Keratinocyte (primary cell): ENCODE data around the gene C3orf70. TPM values are rescaled to one million over a fixed set of nuclear protein-coding genes. Genes with fewer than 3 reads are reported as not detected.

Source experiments
- DNase-seq: peaks from one replicate; pipeline ENCODE4 v3.0.0-alpha.2; 2011; ENCODE audit warnings: low read depth, missing footprints, low spot score
- FAIRE-seq: peaks from 2 replicates; lab custom pipeline; 2011; peaks lifted over from hg19 to GRCh38; lab: Jason Lieb, UNC
- H2AFZ ChIP-seq: 2 replicates; pipeline ENCODE4 v1.6.0; 2012; ENCODE audit warnings: low read length, control low read depth, inconsistent platforms; ENCODE audit not compliant: control insufficient read depth
- H3K27ac ChIP-seq: 2 replicates; pipeline ENCODE4 v1.5.1; 2011; ENCODE audit warnings: low read length; ENCODE audit not compliant: control insufficient read depth, insufficient read depth
- H3K27me3 ChIP-seq: 3 replicates; pipeline ENCODE4 v1.6.0; 2011; ENCODE audit warnings: low read length; ENCODE audit not compliant: control insufficient read depth, insufficient read depth; ENCODE audit errors: extremely low read depth
- H3K36me3 ChIP-seq, 2 experiments: 2 replicates in 1 of 2; 3 replicates in 1 of 2; pipeline ENCODE4 v1.5.1; 2011; ENCODE audit warnings: low read length in 2 of 2, mild to moderate bottlenecking in 1 of 2; ENCODE audit not compliant: control insufficient read depth in 2 of 2, insufficient read depth in 2 of 2; ENCODE audit errors: extremely low read depth in 1 of 2
- H3K4me1 ChIP-seq: 3 replicates; pipeline ENCODE4 v1.5.1; 2011; ENCODE audit warnings: low read length; ENCODE audit not compliant: control insufficient read depth, insufficient read depth; ENCODE audit errors: extremely low read depth
- H3K4me2 ChIP-seq: 3 replicates; pipeline ENCODE4 v1.6.0; 2011; ENCODE audit warnings: low read depth, low read length; ENCODE audit not compliant: control insufficient read depth, insufficient read depth; ENCODE audit errors: extremely low read depth
- H3K4me3 ChIP-seq, 3 experiments: fragments of 200-600 bp in 1 of 3; sonication (generic) in 1 of 3; 2 replicates in 2 of 3; 3 replicates in 1 of 3; pipeline ENCODE4 v1.5.1; 2011 to 2016; ENCODE audit warnings: low read length in 3 of 3, mild to moderate bottlenecking in 3 of 3, control low read depth in 2 of 3, inconsistent platforms in 1 of 3, low read depth in 1 of 3, mixed read lengths in 1 of 3, mixed run types in 1 of 3, moderate library complexity in 1 of 3; ENCODE audit not compliant: control insufficient read depth in 2 of 3, insufficient read depth in 2 of 3; ENCODE audit errors: extremely low read depth in 1 of 3
- H3K79me2 ChIP-seq: 2 replicates; pipeline ENCODE4 v1.6.0; 2012; ENCODE audit warnings: low read length; ENCODE audit not compliant: control insufficient read depth, insufficient read depth
- H3K9ac ChIP-seq: 3 replicates; pipeline ENCODE4 v1.6.0; 2011; ENCODE audit warnings: low read length; ENCODE audit not compliant: control insufficient read depth, insufficient read depth; ENCODE audit errors: extremely low read depth
- H3K9me1 ChIP-seq: 3 replicates; pipeline ENCODE4 v1.6.0; 2011; ENCODE audit warnings: low read length; ENCODE audit not compliant: control insufficient read depth, insufficient read depth; ENCODE audit errors: extremely low read depth
- H3K9me3 ChIP-seq: 2 replicates; pipeline ENCODE4 v1.5.1; 2012; ENCODE audit warnings: low read depth, low read length; ENCODE audit not compliant: control insufficient read depth
- H4K20me1 ChIP-seq: 3 replicates; pipeline ENCODE4 v1.6.0; 2011; ENCODE audit warnings: low read length; ENCODE audit not compliant: control insufficient read depth, insufficient read depth; ENCODE audit errors: extremely low read depth
- CTCF ChIP-seq, 3 experiments: IDR thresholded peaks in 1 of 3; conservative IDR thresholded peaks in 1 of 3; optimal IDR thresholded peaks in 1 of 3; 2 replicates in 2 of 3; 3 replicates in 1 of 3; pipeline versions ENCODE3 to v1.5.1; 2011; ENCODE audit warnings: low read length in 3 of 3, mild to moderate bottlenecking in 3 of 3, moderate library complexity in 2 of 3, control low read depth in 1 of 3, inconsistent platforms in 1 of 3; ENCODE audit not compliant: insufficient read depth in 2 of 3; ENCODE audit errors: extremely low read depth in 1 of 3
- EZH2 ChIP-seq: IDR thresholded peaks from one replicate; pipeline ENCODE4 v1.6.1; 2012; ENCODE audit warnings: inconsistent platforms, mild to moderate bottlenecking, low read length, moderate library complexity
- dilution Hi-C: fragments of 300-500 bp; cut with MboI; formaldehyde crosslinking; loops from one replicate; pipeline ENCODE4 v1.7.0; 2020; ENCODE audit warnings: low sequenced_read_pairs; ENCODE audit not compliant: extremely low pct_ligation_motif_present
- polyA plus RNA-seq, 5 experiments: library from polyadenylated mRNA; depleted of rRNA in 3 of 5; stranded (reverse) in 3 of 5; stranded (forward) in 1 of 5; unstranded in 1 of 5; fragments of >200 nt; gene quantifications; 1 replicate in 1 of 5; 2 replicates in 3 of 5; 3 replicates in 1 of 5; pipeline versions ENCODE4 v1.2.1 to v1.2.3, GENCODE V29; 2011 to 2012; ENCODE audit warnings: missing spikeins in 2 of 5, low read depth in 1 of 5, low replicate concordance in 1 of 5

C3orf70 gene
- polyA plus RNA-seq, 1 donor (not counting 4 experiments of a cell fraction or from before 2014, with no cell fraction given): not detected

- DNase-seq (no peak), FAIRE-seq (no peak)
- Histone ChIP-seq H3K4me2 (no peak overlapping the region), H3K27me3 (no peaks in the 10 kb centered on the region), H3K9ac (no peak overlapping the region), H3K9me3 (no peaks in the 10 kb centered on the region), H4K20me1 (no peaks in the 10 kb centered on the region), H2AFZ (no peak overlapping the region), H3K9me1 (no peaks in the 10 kb centered on the region), H3K4me1 (no peaks in the 10 kb centered on the region), H3K27ac (no peak overlapping the region), H3K36me3 (no peaks in the 10 kb centered on the region), H3K4me3 (no peak overlapping the region), H3K79me2 (no peaks in the 10 kb centered on the region)
- TF ChIP-seq EZH2: no peak
- TF ChIP-seq CTCF (optimal IDR thresholded peaks at IDR 0.05 in 1 of 3, IDR thresholded peaks at IDR 0.05 in 1 of 3, conservative IDR thresholded peaks at IDR 0.05 in 1 of 3; ENCODE audit: extremely low read depth in 1 of 3, insufficient read depth in 2 of 3, low read length in 3 of 3): no peak
- dilution Hi-C loops: no loop called here
Measured at GRCh38 chr3:185087419-185087818, 65.4 kb downstream of the C3orf70 start.

- no peaks in the 10 kb centered on the region for H3K9me1 ChIP-seq
- no peak overlapping the region for H3K9ac ChIP-seq
- H3K4me1 ChIP-seq: no peaks in the 10 kb centered on the region
- H4K20me1 ChIP-seq: no peaks in the 10 kb centered on the region
- dilution Hi-C loops: no loop called here
- H3K79me2 ChIP-seq: no peaks in the 10 kb centered on the region
- no peak overlapping the region for H3K4me2 ChIP-seq
- no peaks in the 10 kb centered on the region for H3K27me3 ChIP-seq
- no peaks in the 10 kb centered on the region for H3K9me3 ChIP-seq
- FAIRE-seq: no peak
- no peak overlapping the region for H3K4me3 ChIP-seq
- H3K36me3 ChIP-seq: no peaks in the 10 kb centered on the region
- DNase-seq: no peak
- no peak overlapping the region for H2AFZ ChIP-seq
- no peak overlapping the region for H3K27ac ChIP-seq
- TF ChIP-seq CTCF (optimal IDR thresholded peaks at IDR 0.05 in 1 of 3, IDR thresholded peaks at IDR 0.05 in 1 of 3, conservative IDR thresholded peaks at IDR 0.05 in 1 of 3; ENCODE audit: extremely low read depth in 1 of 3, insufficient read depth in 2 of 3, low read length in 3 of 3): peak in 2 of 3 experiments; percentile 25 to 32
- TF ChIP-seq EZH2: no peak
Measured at GRCh38 chr3:185084901-185085300, 68.0 kb downstream of the C3orf70 start.
